GM12865 (cell line): ENCODE data around the gene NPHP4.
"Not testable (repeated sequence)": the region's sequence is repeated elsewhere in the genome, so short reads cannot be mapped to it uniquely, and the experiment has no call there.

Source experiments
- DNase-seq: peaks from one replicate; pipeline ENCODE4 v3.0.0; 2010; ENCODE audit warnings: low read depth
- H3K4me3 ChIP-seq: 2 replicates; pipeline ENCODE4 v1.5.1; 2011; ENCODE audit warnings: mild to moderate bottlenecking, low read depth, low read length, control low read depth
- CTCF ChIP-seq: IDR thresholded peaks from 2 replicates; pipeline ENCODE4 v1.5.1; 2011; ENCODE audit warnings: low read length, control low read depth, low read depth, inconsistent platforms; ENCODE audit not compliant: insufficient read depth; ENCODE audit errors: missing control alignments

The NPHP4 gene

GRCh38 chr1:5933676-5934057 lies 58.6 kb downstream of the NPHP4 start:
- no peak for TF ChIP-seq CTCF
- DNase-seq: no peak
- no peak overlapping the region for H3K4me3 ChIP-seq

GRCh38 chr1:5933050-5933449 lies 59.2 kb downstream of the NPHP4 start:
- H3K4me3 ChIP-seq: no peak overlapping the region
- DNase-seq: no peak
- TF ChIP-seq CTCF: no peak

GRCh38 chr1:5928714-5929400 lies 63.4 kb downstream of the NPHP4 start:
- no peak for DNase-seq
- H3K4me3 ChIP-seq: no peak overlapping the region
- TF ChIP-seq CTCF: no peak

GRCh38 chr1:5927506-5928370 lies 64.5 kb downstream of the NPHP4 start:
- no peak for DNase-seq
- no peak overlapping the region for H3K4me3 ChIP-seq
- no peak for TF ChIP-seq CTCF

GRCh38 chr1:5926686-5927435 lies 65.4 kb downstream of the NPHP4 start:
- no peak overlapping the region for H3K4me3 ChIP-seq
- no peak for DNase-seq
- no peak for TF ChIP-seq CTCF

- not testable (repeated sequence) for H3K4me3 ChIP-seq, DNase-seq
These were observed 69.4 kb downstream of the NPHP4 start for GRCh38 chr1:5922700-5923330.

GRCh38 chr1:5921671-5922070 lies 70.6 kb downstream of the NPHP4 start:
- H3K4me3 ChIP-seq: no peak overlapping the region
- no peak for TF ChIP-seq CTCF
- no peak for DNase-seq
